ENCODE data around the gene SUMO1. TPM values are rescaled to one million over a fixed set of nuclear protein-coding genes. Genes with fewer than 3 reads are reported as not detected.

The SUMO1 gene
- total and polyA plus RNA-seq, 9 of the 15 experiments (the other 6 are each of a cell fraction or from before 2014, with no cell fraction given) = 63.7 to 292 (median 92.0) TPM

GRCh38 chr2:202171241-202171825, 67.1 kb downstream of the SUMO1 start:
- Histone ChIP-seq H3K27ac (ENCODE audit: extremely low read depth, low read depth, low read length) (no peak overlapping the region), H3K4me2 (ENCODE audit: insufficient read depth, low read length) (no peak overlapping the region), H3K4me1 (replicated peaks in 1 of 2; ENCODE audit: control insufficient read depth in 2 of 2, insufficient read depth in 2 of 2, low read length in 2 of 2) (peaks cover 0 to 6% of the 10 kb centered on the region in 2 experiments; a peak in 2 of 5 replicates), H3K4me3 (no peak overlapping the region), H3K36me3 (ENCODE audit: control insufficient read depth, insufficient read depth, low read length) (no peaks in the 10 kb centered on the region), H4K20me1 (replicated peaks; ENCODE audit: control insufficient read depth, insufficient read depth, low read length) (no peaks in the 10 kb centered on the region), H2AFZ (ENCODE audit: low read depth, low read length) (no peak overlapping the region), H3K9me1 (ENCODE audit: control insufficient read depth, insufficient read depth, low read length) (no peaks in the 10 kb centered on the region), H3K79me2 (ENCODE audit: control insufficient read depth, insufficient read depth, low read length) (no peaks in the 10 kb centered on the region), H3K27me3 (ENCODE audit: control insufficient read depth in 2 of 2, insufficient read depth in 2 of 2, low read length in 2 of 2) (peaks cover 0 to 5% of the 10 kb centered on the region in 2 experiments; a peak in 2 of 5 replicates), H3K9ac (ENCODE audit: insufficient read depth in 1 of 2, low read depth in 2 of 2, low read length in 2 of 2) (no peak overlapping the region), H3K9me3 (replicated peaks; ENCODE audit: control insufficient read depth, insufficient read depth, low read depth, low read length) (no peaks in the 10 kb centered on the region)
- intact Hi-C loops (cut with micrococcal nuclease) = no loop called here
- peak in 1 of 4 experiments; percentile 8 for DNase-seq (ENCODE audit: extremely low read depth in 1 of 4, low spot score in 3 of 4)
- FAIRE-seq = no peak
- WGBS (ENCODE audit: insufficient coverage, low coverage, missing lambda C conversion rate) = 17% methylated on average over 24 of the region's 32 CpGs
- TF ChIP-seq ZBTB33 (CRISPR knock-in tag; IDR thresholded peaks at IDR 0.05) = 0 out of 2 replicates have a peak, but pooled peaks have one; percentile 12
- TF ChIP-seq CEBPG (CRISPR knock-in tag; IDR thresholded peaks at IDR 0.05) = no peak
- TF ChIP-seq CEBPG (tag; conservative IDR thresholded peaks at IDR 0.05 in 1 of 2, IDR thresholded peaks at IDR 0.05 in 1 of 2) = no peak
- CTCF ChIA-PET (ENCODE audit: low intra/inter-chr PET ratio) = no interaction called here
- in situ Hi-C loops (cut with MboI) = no loop called here
- ATAC-seq = peak; percentile 71
- POLR2A ChIA-PET = no interaction called here
- BruUV-seq (replicated peaks) = no TSS peak

Measured in K562 (cell line).